Trophoblast cell (in vitro differentiated cells and primary cell): ENCODE data around the gene SMIM45.
A peak's percentile ranks its signal among the peaks of the same experiment; 100 is the strongest.

Experiments
- DNase-seq, 2 donors: peaks; one replicate each; pipeline ENCODE4 v3.0.0-alpha.2; 2016
- H2AFZ ChIP-seq: 2 replicates; pipeline ENCODE4 v1.6.1; 2013; ENCODE audit warnings: low read length, moderate library complexity, mild to moderate bottlenecking; ENCODE audit not compliant: insufficient read depth, poor library complexity
- H2AK5ac ChIP-seq: 2 replicates; pipeline ENCODE4 v1.6.1; 2013; ENCODE audit warnings: mild to moderate bottlenecking, low read length
- H2BK120ac ChIP-seq: 2 replicates; pipeline ENCODE4 v1.6.1; 2013; ENCODE audit warnings: low read length, mild to moderate bottlenecking, moderate library complexity; ENCODE audit not compliant: insufficient read depth, poor library complexity
- H2BK12ac ChIP-seq: 2 replicates; pipeline ENCODE4 v1.6.1; 2013; ENCODE audit warnings: mild to moderate bottlenecking, low read length, moderate library complexity
- H2BK5ac ChIP-seq: 2 replicates; pipeline ENCODE4 v1.6.1; 2013; ENCODE audit warnings: low read length, low read depth, moderate library complexity, mild to moderate bottlenecking; ENCODE audit not compliant: poor library complexity
- H3K14ac ChIP-seq: 2 replicates; pipeline ENCODE4 v1.6.1; 2013; ENCODE audit warnings: mild to moderate bottlenecking, low read length
- H3K18ac ChIP-seq: 2 replicates; pipeline ENCODE4 v1.6.1; 2013; ENCODE audit warnings: mild to moderate bottlenecking, low read length
- H3K23ac ChIP-seq: 2 replicates; pipeline ENCODE4 v1.6.1; 2013; ENCODE audit warnings: low read length
- H3K27ac ChIP-seq: 2 replicates; pipeline ENCODE4 v1.5.1; 2013; ENCODE audit warnings: low read depth, mild to moderate bottlenecking, inconsistent platforms, low read length, moderate library complexity
- H3K27me3 ChIP-seq: 2 replicates; pipeline ENCODE4 v1.6.1; 2013; ENCODE audit warnings: inconsistent platforms, mild to moderate bottlenecking, low read length, moderate library complexity; ENCODE audit not compliant: insufficient read depth
- H3K36me3 ChIP-seq, 2 experiments: 1 replicate in 1 of 2; 2 replicates in 1 of 2; pipeline ENCODE4 v1.6.1; 2013; ENCODE audit warnings: low read length in 2 of 2, mild to moderate bottlenecking in 2 of 2, moderate library complexity in 1 of 2; ENCODE audit not compliant: insufficient read depth in 2 of 2, control insufficient read depth in 1 of 2
- H3K4ac ChIP-seq: 2 replicates; pipeline ENCODE4 v1.6.1; 2013; ENCODE audit warnings: low read depth, mild to moderate bottlenecking, low read length, moderate library complexity
- H3K4me1 ChIP-seq, 2 experiments: 1 replicate in 1 of 2; 2 replicates in 1 of 2; pipeline ENCODE4 v1.6.1; 2013; ENCODE audit warnings: low read length in 2 of 2, mild to moderate bottlenecking in 2 of 2, moderate library complexity in 1 of 2; ENCODE audit not compliant: insufficient read depth in 2 of 2, control insufficient read depth in 1 of 2
- H3K4me2 ChIP-seq: 2 replicates; pipeline ENCODE4 v1.6.1; 2013; ENCODE audit warnings: inconsistent platforms, mild to moderate bottlenecking, low read length, moderate library complexity
- H3K4me3 ChIP-seq: 2 replicates; pipeline ENCODE4 v1.5.1; 2013; ENCODE audit warnings: mild to moderate bottlenecking, low read depth, low read length, inconsistent platforms
- H3K79me1 ChIP-seq: one replicate; pipeline ENCODE4 v1.6.1; 2013; ENCODE audit warnings: low read length
- H3K79me2 ChIP-seq: 2 replicates; pipeline ENCODE4 v1.6.1; 2013; ENCODE audit warnings: low read length, mild to moderate bottlenecking; ENCODE audit not compliant: control insufficient read depth, insufficient read depth, poor library complexity
- H3K9ac ChIP-seq: 2 replicates; pipeline ENCODE4 v1.6.1; 2013; ENCODE audit warnings: mild to moderate bottlenecking, low read length
- H3K9me3 ChIP-seq: 2 replicates; pipeline ENCODE4 v1.6.1; 2013; ENCODE audit warnings: low read depth, mild to moderate bottlenecking, control low read depth, inconsistent platforms, low read length; ENCODE audit not compliant: insufficient read depth
- H4K12ac ChIP-seq: 2 replicates; pipeline ENCODE4 v1.6.1; 2013; ENCODE audit warnings: low read depth, mild to moderate bottlenecking, low read length, moderate library complexity
- H4K8ac ChIP-seq: 2 replicates; pipeline ENCODE4 v1.6.1; 2013; ENCODE audit warnings: low read depth, mild to moderate bottlenecking, low read length, moderate library complexity
- H4K91ac ChIP-seq: one replicate; pipeline ENCODE4 v1.6.1; 2013; ENCODE audit warnings: low read depth, mild to moderate bottlenecking, low read length, moderate library complexity
- WGBS: extraction: QIAGEN DNeasy Blood & Tissue Kit; methylation state at CpG from one replicate; pipeline ENCODE4 v1.1.7; 2013; ENCODE audit warnings: missing lambda C conversion rate; ENCODE audit not compliant: insufficient read length, insufficient coverage; ENCODE audit errors: extremely low coverage; 5-methylcytosine and 5-hydroxymethylcytosine counted together

Gene SMIM45

GRCh38 chr22:41906822-41907221 is 45.1 kb upstream of the SMIM45 start:
- no CpG with 5 or more reads among the region's 5 CpGs for WGBS
- Histone ChIP-seq H3K9me3 (peaks cover 6% of the 10 kb centered on the region), H2AFZ (no peak overlapping the region)

GRCh38 chr22:41907436-41908401 is 44.2 kb upstream of the SMIM45 start:
- no peaks in the 10 kb centered on the region for H3K79me1 ChIP-seq
- H4K12ac ChIP-seq, result no peak overlapping the region
- H3K23ac ChIP-seq, result no peak overlapping the region
- H3K4me1 ChIP-seq, result peaks cover 4 to 13% of the 10 kb centered on the region in 2 experiments
- WGBS, result no CpG with 5 or more reads among the region's 10 CpGs
- no peak overlapping the region for H2BK5ac ChIP-seq
- DNase-seq, result no peak
- H3K9ac ChIP-seq, result no peak overlapping the region
- no peak overlapping the region for H3K4me3 ChIP-seq
- peaks cover 13% of the 10 kb centered on the region for H3K9me3 ChIP-seq
- no peak overlapping the region for H3K14ac ChIP-seq
- no peak overlapping the region for H2AFZ ChIP-seq
- H2BK120ac ChIP-seq, result no peak overlapping the region
- H4K8ac ChIP-seq, result no peak overlapping the region
- H3K79me2 ChIP-seq, result no peaks in the 10 kb centered on the region
- peaks cover 38% of the 10 kb centered on the region for H3K27me3 ChIP-seq
- no peak overlapping the region for H3K18ac ChIP-seq
- no peak overlapping the region for H3K4ac ChIP-seq
- H2AK5ac ChIP-seq, result no peak overlapping the region
- no peak overlapping the region for H2BK12ac ChIP-seq
- H3K27ac ChIP-seq, result no peak overlapping the region
- no peak overlapping the region for H3K4me2 ChIP-seq
- H4K91ac ChIP-seq, result no peak overlapping the region
- H3K36me3 ChIP-seq, result peaks cover 42 to 51% of the 10 kb centered on the region in 2 experiments

More at GRCh38 chr22:41906822-41907221, 45.1 kb upstream of the SMIM45 start:
- H3K4me2 ChIP-seq, result no peak overlapping the region
- H3K79me2 ChIP-seq, result no peaks in the 10 kb centered on the region
- no peak for DNase-seq
- H4K91ac ChIP-seq, result no peak overlapping the region
- H3K18ac ChIP-seq, result no peak overlapping the region
- H4K8ac ChIP-seq, result no peak overlapping the region
- no peak overlapping the region for H3K14ac ChIP-seq
- H3K79me1 ChIP-seq, result no peaks in the 10 kb centered on the region
- H2BK120ac ChIP-seq, result no peak overlapping the region
- no peak overlapping the region for H3K27ac ChIP-seq
- peaks cover 4 to 13% of the 10 kb centered on the region in 2 experiments for H3K4me1 ChIP-seq
- H2AK5ac ChIP-seq, result no peak overlapping the region
- peaks cover 29% of the 10 kb centered on the region for H3K27me3 ChIP-seq
- no peak overlapping the region for H3K4ac ChIP-seq
- no peak overlapping the region for H4K12ac ChIP-seq
- H3K36me3 ChIP-seq, result peaks cover 51 to 60% of the 10 kb centered on the region in 2 experiments
- H3K23ac ChIP-seq, result no peak overlapping the region
- H3K4me3 ChIP-seq, result no peak overlapping the region
- no peak overlapping the region for H2BK5ac ChIP-seq
- no peak overlapping the region for H3K9ac ChIP-seq
- H2BK12ac ChIP-seq, result no peak overlapping the region

- H2BK12ac ChIP-seq, result no peak overlapping the region
- no peak overlapping the region for H4K91ac ChIP-seq
- no peak overlapping the region for H2BK5ac ChIP-seq
- no peak overlapping the region for H2AFZ ChIP-seq
- H2BK120ac ChIP-seq, result no peak overlapping the region
- H3K14ac ChIP-seq, result no peak overlapping the region
- WGBS, result no CpG with 5 or more reads among the region's 14 CpGs
- DNase-seq, result no peak
- no peak overlapping the region for H2AK5ac ChIP-seq
- H3K4ac ChIP-seq, result no peak overlapping the region
- no peak overlapping the region for H4K12ac ChIP-seq
- no peak overlapping the region for H3K27ac ChIP-seq
- H3K4me3 ChIP-seq, result no peak overlapping the region
- peaks cover 13% of the 10 kb centered on the region for H3K9me3 ChIP-seq
- peaks cover 33 to 42% of the 10 kb centered on the region in 2 experiments for H3K36me3 ChIP-seq
- no peak overlapping the region for H3K9ac ChIP-seq
- H3K79me1 ChIP-seq, result no peaks in the 10 kb centered on the region
- no peak overlapping the region for H3K23ac ChIP-seq
- no peaks in the 10 kb centered on the region for H3K79me2 ChIP-seq
- H3K18ac ChIP-seq, result no peak overlapping the region
- no peak overlapping the region for H4K8ac ChIP-seq
- H3K4me2 ChIP-seq, result no peak overlapping the region
- H3K4me1 ChIP-seq, result peaks cover 4 to 13% of the 10 kb centered on the region in 2 experiments
- H3K27me3 ChIP-seq, result peaks cover 46% of the 10 kb centered on the region
Observed at GRCh38 chr22:41908411-41909309, 43.3 kb upstream of the SMIM45 start.

GRCh38 chr22:41909310-41910049 is 42.5 kb upstream of the SMIM45 start:
- Histone ChIP-seq H3K14ac (no peak overlapping the region), H2BK120ac (no peak overlapping the region), H2BK12ac (no peak overlapping the region), H3K4me1 (peaks cover 4 to 16% of the 10 kb centered on the region in 2 experiments), H3K36me3 (peaks cover 25 to 34% of the 10 kb centered on the region in 2 experiments), H3K9me3 (peaks cover 13% of the 10 kb centered on the region), H4K8ac (no peak overlapping the region), H2BK5ac (no peak overlapping the region), H3K27ac (no peak overlapping the region), H3K79me2 (no peaks in the 10 kb centered on the region), H3K18ac (no peak overlapping the region), H2AFZ (no peak overlapping the region), H3K23ac (no peak overlapping the region), H3K9ac (no peak overlapping the region), H4K12ac (no peak overlapping the region), H3K4me3 (no peak overlapping the region), H2AK5ac (no peak overlapping the region), H3K4ac (no peak overlapping the region), H3K4me2 (peak overlapping the region; percentile 65), H3K79me1 (no peaks in the 10 kb centered on the region), H3K27me3 (peaks cover 52% of the 10 kb centered on the region), H4K91ac (no peak overlapping the region)
- peak in 1 of 2 donors; percentile 25 for DNase-seq
- WGBS, result no CpG with 5 or more reads among the region's 55 CpGs
